ENCODE results near the gene NOTUM. TPM values are rescaled to one million over a fixed set of nuclear protein-coding genes. Genes with fewer than 3 reads are reported as not detected.

NOTUM gene
- total RNA-seq, 1 donor from 2014 or later = 1.7 TPM

- FAIRE-seq (no peak), DNase-seq (ENCODE audit: low read depth) (no peak)
- Histone ChIP-seq H3K9me3 (ENCODE audit: insufficient read depth, low read depth, low read length) (no peaks in the 10 kb centered on the region), H3K79me2 (ENCODE audit: insufficient read depth, low read length) (peaks cover 24% of the 10 kb centered on the region), H3K27me3 (ENCODE audit: insufficient read depth, low read length) (no peaks in the 10 kb centered on the region), H2AFZ (ENCODE audit: low read depth, low read length) (no peak overlapping the region), H3K36me3 (ENCODE audit: insufficient read depth, low read length) (no peaks in the 10 kb centered on the region), H3K4me1 (ENCODE audit: insufficient read depth, low read length) (peaks cover 16% of the 10 kb centered on the region), H3K9ac (ENCODE audit: low read length) (no peak overlapping the region), H3K4me3 (ENCODE audit: insufficient read depth, low read depth, low read length) (no peak overlapping the region), H4K20me1 (ENCODE audit: insufficient read depth, low read length) (peaks cover 44% of the 10 kb centered on the region), H3K4me2 (ENCODE audit: low read length) (no peak overlapping the region), H3K27ac (ENCODE audit: low read depth, low read length) (no peak overlapping the region)
- Mint-ChIP-seq H3K4me3 (ENCODE audit: unreplicated experiment) (peak overlapping the region; percentile 45), H3K36me3 (ENCODE audit: low read depth, unreplicated experiment) (peaks cover 6% of the 10 kb centered on the region), H3K4me1 (ENCODE audit: low read depth, unreplicated experiment) (peaks cover 9% of the 10 kb centered on the region), H3K27ac (ENCODE audit: unreplicated experiment) (no peak overlapping the region), H3K9me3 (ENCODE audit: unreplicated experiment) (no peaks in the 10 kb centered on the region), H3K27me3 (ENCODE audit: low read depth, unreplicated experiment) (no peaks in the 10 kb centered on the region)
- TF ChIP-seq EZH2 (IDR thresholded peaks at IDR 0.05; ENCODE audit: insufficient read depth, low read length) = no peak
- no peak for TF ChIP-seq CTCF (IDR thresholded peaks at IDR 0.05; ENCODE audit: insufficient read depth, low read depth, low read length)
Observed at GRCh38 chr17:81930142-81931125, 30.6 kb downstream of the NOTUM start.

- Histone ChIP-seq H3K4me1 (ENCODE audit: insufficient read depth, low read length) (peaks cover 17% of the 10 kb centered on the region), H3K9me3 (ENCODE audit: insufficient read depth, low read depth, low read length) (no peaks in the 10 kb centered on the region), H3K27ac (ENCODE audit: low read depth, low read length) (no peak overlapping the region), H3K79me2 (ENCODE audit: insufficient read depth, low read length) (peaks cover 26% of the 10 kb centered on the region), H4K20me1 (ENCODE audit: insufficient read depth, low read length) (peaks cover 48% of the 10 kb centered on the region), H3K27me3 (ENCODE audit: insufficient read depth, low read length) (no peaks in the 10 kb centered on the region), H2AFZ (ENCODE audit: low read depth, low read length) (no peak overlapping the region), H3K36me3 (ENCODE audit: insufficient read depth, low read length) (no peaks in the 10 kb centered on the region), H3K9ac (ENCODE audit: low read length) (peak overlapping the region; percentile 88), H3K4me2 (ENCODE audit: low read length) (peak overlapping the region; percentile 83), H3K4me3 (ENCODE audit: insufficient read depth, low read depth, low read length) (no peak overlapping the region)
- H3K36me3 Mint-ChIP-seq (ENCODE audit: low read depth, unreplicated experiment) = peaks cover 6% of the 10 kb centered on the region
- no peaks in the 10 kb centered on the region for H3K9me3 Mint-ChIP-seq (ENCODE audit: unreplicated experiment)
- H3K4me3 Mint-ChIP-seq (ENCODE audit: unreplicated experiment) = peak overlapping the region; percentile 58
- FAIRE-seq = no peak
- H3K4me1 Mint-ChIP-seq (ENCODE audit: low read depth, unreplicated experiment) = peaks cover 12% of the 10 kb centered on the region
- H3K27ac Mint-ChIP-seq (ENCODE audit: unreplicated experiment) = no peak overlapping the region
- no peak for DNase-seq (ENCODE audit: low read depth)
- TF ChIP-seq EZH2 (IDR thresholded peaks at IDR 0.05; ENCODE audit: insufficient read depth, low read length) = no peak
- no peak for TF ChIP-seq CTCF (IDR thresholded peaks at IDR 0.05; ENCODE audit: insufficient read depth, low read depth, low read length)
- H3K27me3 Mint-ChIP-seq (ENCODE audit: low read depth, unreplicated experiment) = no peaks in the 10 kb centered on the region
Observed at GRCh38 chr17:81929253-81930141, 31.5 kb downstream of the NOTUM start.
